Spleen (tissue), 11 donors: ENCODE results near the gene MRPS34. TPM values are rescaled to one million over a fixed set of nuclear protein-coding genes. Genes with fewer than 3 reads are reported as not detected.

Experiments
- DNase-seq: peaks from one replicate; pipeline ENCODE4 v3.0.0-alpha.2; 2020
- H3K27ac ChIP-seq, 8 donors: fragments of 200-600 bp; sonication (generic) in 7 of 8; 1 replicate in 4 of 8; 2 replicates in 4 of 8; pipeline versions ENCODE4 v1.5.0 to v1.8.0; 2016 to 2021; ENCODE audit warnings: inconsistent platforms in 4 of 8, mild to moderate bottlenecking in 4 of 8, moderate library complexity in 1 of 8
- H3K27me3 ChIP-seq, 7 donors: fragments of 200-600 bp; sonication (generic) in 6 of 7; replicated peaks in 1 of 7; 1 replicate in 4 of 7; 2 replicates in 3 of 7; pipeline versions ENCODE4 v1.5.0 to v1.8.0; 2016 to 2021; ENCODE audit warnings: inconsistent platforms in 3 of 7, mild to moderate bottlenecking in 1 of 7
- H3K36me3 ChIP-seq, 6 donors: fragments of 200-600 bp; sonication (generic) in 5 of 6; 1 replicate in 4 of 6; 2 replicates in 2 of 6; pipeline versions ENCODE4 v1.5.0 to v1.8.0; 2016 to 2021; ENCODE audit warnings: inconsistent platforms in 2 of 6
- H3K4me1 ChIP-seq, 6 donors: fragments of 200-600 bp; sonication (generic) in 5 of 6; 1 replicate in 3 of 6; 2 replicates in 3 of 6; pipeline versions ENCODE4 v1.5.0 to v1.8.0; 2016 to 2021; ENCODE audit warnings: inconsistent platforms in 3 of 6
- H3K4me3 ChIP-seq, 8 donors: fragments of 200-600 bp; sonication (generic) in 7 of 8; 1 replicate in 4 of 8; 2 replicates in 4 of 8; pipeline versions ENCODE4 v1.5.0 to v1.8.0; 2016 to 2021; ENCODE audit warnings: inconsistent platforms in 4 of 8, mild to moderate bottlenecking in 4 of 8, moderate library complexity in 2 of 8
- H3K9me3 ChIP-seq, 8 donors: fragments of 200-600 bp; sonication (generic) in 7 of 8; 1 replicate in 4 of 8; 2 replicates in 4 of 8; pipeline versions ENCODE4 v1.5.0 to v1.8.0; 2016 to 2021; ENCODE audit warnings: inconsistent platforms in 4 of 8
- POLR2A ChIP-seq, 3 donors: fragments of 450-650 bp; IDR thresholded peaks; one replicate each; pipeline ENCODE4 v1.5.1; 2017; ENCODE audit warnings: antibody characterized with exemption in 3 of 3, mild to moderate bottlenecking in 1 of 3
- POLR2AphosphoS5 ChIP-seq, 3 donors: sonication (generic); formaldehyde crosslinking; IDR thresholded peaks; one replicate each; pipeline ENCODE4 v1.5.1; 2017; ENCODE audit warnings: antibody characterized with exemption in 3 of 3
- WGBS, 5 donors: extraction: QIAGEN DNeasy Blood & Tissue Kit in 3 of 5; methylation state at CpG; one replicate each; pipeline versions ENCODE4 v1.1.5 to v1.1.7; 2013 to 2018; 5-methylcytosine and 5-hydroxymethylcytosine counted together
- intact Hi-C: fragments of 100-400 bp; cut with DNase I; formaldehyde crosslinking; loops from one replicate; pipeline ENCODE4 v1.15.0; 2023; ENCODE audit warnings: low total_unique reads
- polyA plus RNA-seq, 3 donors: library from polyadenylated mRNA; stranded (reverse); fragments of 200-250 nt; gene quantifications; one replicate each; pipeline ENCODE4 v1.2.1, GENCODE V29; 2013
- total RNA-seq, 7 donors: library from RNA; depleted of rRNA in 3 of 7; stranded (reverse); fragments of >200 nt in 3 of 7; fragmentation: NEBNext Ultra II Directional in 4 of 7; extraction: Animal tissue kit (Norgen Biotek cat#: 25700) in 4 of 7; gene quantifications; one replicate each; pipeline versions ENCODE4 v1.1.0 to v1.2.1, GENCODE V29; 2016 to 2021
- TF ChIP-seq, protein P1 (sequence below), 11 experiments: fragments of 200-600 bp in 7 of 11; fragments of 450-650 bp in 4 of 11; sonication (generic) in 4 of 11; IDR thresholded peaks in 8 of 11; conservative IDR thresholded peaks in 3 of 11; 1 replicate in 7 of 11; 2 replicates in 4 of 11; pipeline versions ENCODE4 v1.4.0 to v1.8.0; 2016 to 2021; ENCODE audit warnings: antibody characterized with exemption in 11 of 11, inconsistent platforms in 4 of 11, mild to moderate bottlenecking in 1 of 11
- donor health status: healthy with polysubstance abuse.
- donor health status: DM: no; HTN: no; CAD: no; lungs with moderate emphysema.
- donor health status: DM: no; HTN: no; CAD: no.
- donor health status: Bipolar disorder and iron deficiency.
- donor health status: healthy.
- donor health status: DM: no; HTN: no; CAD: no.
- donor health status: DM: yes; HTN: yes; CAD: no.

The MRPS34 gene
- total and polyA plus RNA-seq, 10 donors: 49.9 to 157 (median 63.8) TPM

DNA sequence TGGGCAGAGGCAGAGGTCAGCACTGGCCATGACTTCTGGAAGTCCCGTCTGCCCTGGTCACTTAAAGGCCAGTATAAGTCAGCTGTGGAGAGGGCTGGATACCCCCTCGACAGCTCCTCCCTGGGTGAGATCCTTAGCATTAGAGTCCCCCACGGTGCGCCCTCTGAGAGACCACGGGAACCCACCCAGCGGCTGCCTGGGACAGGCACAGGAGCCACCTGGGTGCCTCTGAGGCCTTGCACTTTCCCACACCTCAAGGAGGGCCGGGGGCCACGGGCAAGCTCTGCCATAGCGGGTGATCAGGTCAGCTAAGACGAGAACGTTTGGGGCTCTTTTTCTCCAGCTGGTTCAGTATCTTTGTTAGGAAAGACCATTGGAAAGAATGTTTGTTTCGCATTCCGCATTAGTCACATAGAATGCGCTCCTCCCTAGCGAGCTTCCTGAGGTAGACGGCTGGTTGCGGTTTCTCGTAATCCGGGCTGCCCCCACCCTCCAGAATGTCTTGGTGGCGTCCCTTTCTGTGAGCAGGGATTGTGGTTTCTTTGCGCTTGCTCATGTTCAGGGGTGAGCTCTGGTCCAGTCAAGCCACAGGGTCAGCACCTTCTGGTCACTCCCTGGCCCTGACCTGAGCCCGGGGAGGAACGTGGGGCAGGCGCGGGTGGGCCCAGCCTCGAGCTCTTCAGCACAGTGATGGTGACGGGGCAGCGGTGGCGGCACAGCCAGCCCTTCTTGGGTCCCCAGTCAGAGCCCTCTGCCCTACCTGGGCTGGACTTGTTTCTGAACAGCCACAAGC lies 26.8 kb downstream of the MRPS34 start:
- Histone ChIP-seq H3K4me1 (no peaks in the 10 kb centered on the region), H3K9me3 (no peaks in the 10 kb centered on the region), H3K27ac (no peak overlapping the region), H3K36me3 (peaks cover 3 to 100% (median 83%) of the 10 kb centered on the region in 6 donors), H3K4me3 (no peak overlapping the region), H3K27me3 (no peaks in the 10 kb centered on the region)
- TF ChIP-seq POLR2AphosphoS5 (IDR thresholded peaks at IDR 0.05) (no peak), POLR2A (IDR thresholded peaks at IDR 0.05) (no peak)
- TF ChIP-seq, protein P1, sequence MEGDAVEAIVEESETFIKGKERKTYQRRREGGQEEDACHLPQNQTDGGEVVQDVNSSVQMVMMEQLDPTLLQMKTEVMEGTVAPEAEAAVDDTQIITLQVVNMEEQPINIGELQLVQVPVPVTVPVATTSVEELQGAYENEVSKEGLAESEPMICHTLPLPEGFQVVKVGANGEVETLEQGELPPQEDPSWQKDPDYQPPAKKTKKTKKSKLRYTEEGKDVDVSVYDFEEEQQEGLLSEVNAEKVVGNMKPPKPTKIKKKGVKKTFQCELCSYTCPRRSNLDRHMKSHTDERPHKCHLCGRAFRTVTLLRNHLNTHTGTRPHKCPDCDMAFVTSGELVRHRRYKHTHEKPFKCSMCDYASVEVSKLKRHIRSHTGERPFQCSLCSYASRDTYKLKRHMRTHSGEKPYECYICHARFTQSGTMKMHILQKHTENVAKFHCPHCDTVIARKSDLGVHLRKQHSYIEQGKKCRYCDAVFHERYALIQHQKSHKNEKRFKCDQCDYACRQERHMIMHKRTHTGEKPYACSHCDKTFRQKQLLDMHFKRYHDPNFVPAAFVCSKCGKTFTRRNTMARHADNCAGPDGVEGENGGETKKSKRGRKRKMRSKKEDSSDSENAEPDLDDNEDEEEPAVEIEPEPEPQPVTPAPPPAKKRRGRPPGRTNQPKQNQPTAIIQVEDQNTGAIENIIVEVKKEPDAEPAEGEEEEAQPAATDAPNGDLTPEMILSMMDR (IDR thresholded peaks at IDR 0.05 in 8 of 11, conservative IDR thresholded peaks at IDR 0.05 in 3 of 11): no peak
- no peak for DNase-seq
- 90 to 96% (median 94%) methylated on average over 13 to 29 of the region's 29 CpGs for WGBS, 5 donors
- intact Hi-C loops: no loop called here

DNA sequence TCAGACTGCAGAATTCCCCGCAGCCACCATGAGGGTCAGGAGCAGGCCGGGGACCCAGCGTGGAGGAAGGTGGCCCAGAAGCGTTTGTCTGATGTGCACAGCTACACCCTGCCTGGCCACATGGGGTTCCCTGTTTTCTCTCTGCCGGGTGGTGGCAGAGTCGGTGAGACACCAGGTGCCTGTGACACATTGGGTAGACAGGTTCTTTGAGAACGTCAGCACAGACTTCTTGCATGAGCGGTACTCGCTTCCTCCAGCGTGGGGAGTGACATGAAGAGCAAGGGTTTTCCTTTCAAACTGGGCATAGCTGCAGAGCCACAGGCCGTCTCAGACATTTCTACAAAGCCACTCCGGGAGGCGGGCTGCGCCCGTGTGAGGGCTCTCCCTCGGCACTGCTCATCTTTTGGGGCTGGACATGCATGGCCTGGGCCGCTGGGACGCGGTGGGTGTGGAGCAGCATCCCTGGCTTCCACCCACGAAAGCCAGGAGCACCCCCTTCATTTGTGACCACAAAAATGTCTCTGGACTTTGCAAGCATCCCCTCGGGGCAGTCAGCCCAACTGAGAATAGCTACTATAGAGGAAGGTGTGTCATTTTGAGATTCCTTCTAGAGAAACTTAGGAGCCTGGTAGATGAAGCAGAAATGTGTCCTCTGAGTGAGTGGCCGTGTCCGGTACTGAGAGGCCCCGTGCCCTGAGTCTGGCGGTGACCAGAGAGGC lies 27.6 kb downstream of the MRPS34 start:
- no peak overlapping the region for H3K27ac ChIP-seq
- intact Hi-C loops: no loop called here
- no peaks in the 10 kb centered on the region for H3K9me3 ChIP-seq
- TF ChIP-seq POLR2A (IDR thresholded peaks at IDR 0.05) (no peak), POLR2AphosphoS5 (IDR thresholded peaks at IDR 0.05) (peak in 1 of 3 donors; percentile 8)
- DNase-seq: no peak
- no peaks in the 10 kb centered on the region for H3K4me1 ChIP-seq
- 89 to 95% (median 91%) methylated on average over 20 to 25 of the region's 25 CpGs for WGBS, 5 donors
- no peaks in the 10 kb centered on the region for H3K27me3 ChIP-seq
- no peak overlapping the region for H3K4me3 ChIP-seq
- peaks cover 3 to 100% (median 84%) of the 10 kb centered on the region in 6 donors for H3K36me3 ChIP-seq

- DNase-seq: no peak
Measured at GRCh38 chr16:1744338-1744840, 28.5 kb downstream of the MRPS34 start.

More at GRCh38 chr16:1744338-1744840, 28.5 kb downstream of the MRPS34 start:
- H3K36me3 ChIP-seq: peaks cover 3 to 93% (median 77%) of the 10 kb centered on the region in 6 donors
- H3K4me3 ChIP-seq: no peak overlapping the region
- intact Hi-C loops: no loop called here
- TF ChIP-seq POLR2AphosphoS5 (IDR thresholded peaks at IDR 0.05) (no peak), POLR2A (IDR thresholded peaks at IDR 0.05) (no peak)
- TF ChIP-seq, protein P1 (IDR thresholded peaks at IDR 0.05 in 8 of 11, conservative IDR thresholded peaks at IDR 0.05 in 3 of 11): no peak
- no peaks in the 10 kb centered on the region for H3K4me1 ChIP-seq
- WGBS, 5 donors: 91 to 96% (median 94%) methylated on average over 24 of the region's 24 CpGs
- H3K27ac ChIP-seq: no peak overlapping the region
- no peaks in the 10 kb centered on the region for H3K9me3 ChIP-seq
- no peaks in the 10 kb centered on the region for H3K27me3 ChIP-seq
